ENCODE data around the gene ETV6.
"Not testable (repeated sequence)": the region's sequence is repeated elsewhere in the genome, so short reads cannot be mapped to it uniquely, and the experiment has no call there.

Gene ETV6

GRCh38 chr12:11631288-11631687 lies 18.2 kb upstream of the ETV6 start:
- no peak for TF ChIP-seq POLR2A (IDR thresholded peaks at IDR 0.05; ENCODE audit: low read length)
- no peak for TF ChIP-seq GATA1 (IDR thresholded peaks at IDR 0.05; ENCODE audit: low read depth, low read length)
- no peak for DNase-seq

- not testable (repeated sequence) for DNase-seq
These were observed 17.6 kb upstream of the ETV6 start for GRCh38 chr12:11631881-11632280.

GRCh38 chr12:11633968-11634367 lies 15.5 kb upstream of the ETV6 start:
- TF ChIP-seq POLR2A (IDR thresholded peaks at IDR 0.05; ENCODE audit: low read length) (no peak), GATA1 (IDR thresholded peaks at IDR 0.05; ENCODE audit: low read depth, low read length) (no peak)
- no peak for DNase-seq

GRCh38 chr12:11635341-11635740 lies 14.1 kb upstream of the ETV6 start:
- TF ChIP-seq GATA1 (IDR thresholded peaks at IDR 0.05; ENCODE audit: low read depth, low read length): no peak
- no peak for DNase-seq

GRCh38 chr12:11638315-11638916 lies 11.1 kb upstream of the ETV6 start:
- DNase-seq: no peak
- no peak for TF ChIP-seq GATA1 (IDR thresholded peaks at IDR 0.05; ENCODE audit: low read depth, low read length)
- no peak for TF ChIP-seq POLR2A (IDR thresholded peaks at IDR 0.05; ENCODE audit: low read length)

GRCh38 chr12:11639454-11639853 lies 10.0 kb upstream of the ETV6 start:
- DNase-seq: no peak
- TF ChIP-seq POLR2A (IDR thresholded peaks at IDR 0.05; ENCODE audit: low read length) (no peak), GATA1 (IDR thresholded peaks at IDR 0.05; ENCODE audit: low read depth, low read length) (no peak)

- no peak for DNase-seq
- TF ChIP-seq POLR2A (IDR thresholded peaks at IDR 0.05; ENCODE audit: low read length): no peak
- no peak for TF ChIP-seq GATA1 (IDR thresholded peaks at IDR 0.05; ENCODE audit: low read depth, low read length)
These were observed 8.0 kb upstream of the ETV6 start for GRCh38 chr12:11641522-11641921.

- no peak for DNase-seq
- TF ChIP-seq POLR2A (IDR thresholded peaks at IDR 0.05; ENCODE audit: low read length): no peak
- no peak for TF ChIP-seq GATA1 (IDR thresholded peaks at IDR 0.05; ENCODE audit: low read depth, low read length)
These were observed 6.7 kb upstream of the ETV6 start for GRCh38 chr12:11642785-11643184.

- no peak for TF ChIP-seq GATA1 (IDR thresholded peaks at IDR 0.05; ENCODE audit: low read depth, low read length)
- TF ChIP-seq POLR2A (IDR thresholded peaks at IDR 0.05; ENCODE audit: low read length): no peak
- DNase-seq: no peak
These were observed 4.1 kb upstream of the ETV6 start for GRCh38 chr12:11645391-11645790.

- peak; percentile 74 to 77 for DNase-seq
- TF ChIP-seq GATA1 (IDR thresholded peaks at IDR 0.05; ENCODE audit: low read depth, low read length) (no peak), POLR2A (IDR thresholded peaks at IDR 0.05; ENCODE audit: low read length) (peak; percentile 67)
These were observed 711 bp upstream of the ETV6 start for GRCh38 chr12:11648514-11649412.

- DNase-seq: peak; percentile 55 to 56
- TF ChIP-seq POLR2A (IDR thresholded peaks at IDR 0.05; ENCODE audit: low read length) (peak; percentile 48), GATA1 (IDR thresholded peaks at IDR 0.05; ENCODE audit: low read depth, low read length) (no peak)
These were observed 1.1 kb downstream of the ETV6 start for GRCh38 chr12:11650286-11651281.

GRCh38 chr12:11651381-11651780 lies 1.9 kb downstream of the ETV6 start:
- DNase-seq: peak; percentile 29 to 44
- TF ChIP-seq GATA1 (IDR thresholded peaks at IDR 0.05; ENCODE audit: low read depth, low read length): no peak
- no peak for TF ChIP-seq POLR2A (IDR thresholded peaks at IDR 0.05; ENCODE audit: low read length)

GRCh38 chr12:11651785-11652184 lies 2.3 kb downstream of the ETV6 start:
- no peak for TF ChIP-seq GATA1 (IDR thresholded peaks at IDR 0.05; ENCODE audit: low read depth, low read length)
- TF ChIP-seq POLR2A (IDR thresholded peaks at IDR 0.05; ENCODE audit: low read length): peak; percentile 28
- peak; percentile 8 to 20 for DNase-seq

All from erythroblast (primary cell).